Panc1 (cell line): ENCODE data around the gene DCLK2.

Experiments
- POLR2AphosphoS5 ChIP-seq: IDR thresholded peaks from 2 replicates; pipeline ENCODE4 v1.6.1; 2012; ENCODE audit warnings: mild to moderate bottlenecking, low read depth, low read length, moderate library complexity
- TF ChIP-seq, protein P1 (sequence below): fragments of 450-650 bp; IDR thresholded peaks from 2 replicates; pipeline ENCODE4 v1.5.1; 2017; ENCODE audit warnings: mild to moderate bottlenecking

DNA sequence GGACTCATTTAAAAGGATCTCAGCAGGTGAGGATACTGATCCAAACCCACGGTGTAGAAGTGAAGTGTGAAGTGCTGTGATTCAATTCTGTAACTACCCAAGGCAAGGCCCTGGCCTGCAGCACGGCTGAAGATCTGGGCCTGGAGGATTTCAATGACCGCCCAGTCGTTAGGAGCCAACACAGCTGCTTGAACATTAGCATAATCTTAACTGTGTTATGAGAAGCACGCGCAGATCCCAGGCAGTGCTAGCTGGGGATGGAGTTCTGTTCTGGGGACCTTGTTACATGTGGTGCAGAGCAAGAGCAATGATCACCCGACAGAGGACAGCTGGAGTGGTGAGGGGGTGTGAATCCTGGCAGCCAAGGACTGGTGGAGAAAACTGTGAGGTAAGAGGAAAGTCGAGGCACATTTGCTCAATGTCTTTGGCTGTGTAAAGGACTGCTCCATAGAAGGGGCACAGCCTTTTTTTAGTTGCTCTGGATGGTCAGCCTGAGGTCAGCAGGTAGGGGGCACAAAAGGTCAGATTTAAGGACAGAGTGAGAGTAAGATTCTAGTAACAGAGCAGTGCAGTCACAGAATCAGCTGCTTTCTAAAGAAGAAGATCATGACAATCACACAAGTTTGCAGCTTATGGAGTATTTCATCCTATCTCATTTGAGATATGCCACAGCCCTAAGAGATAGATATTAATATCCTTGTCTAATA, 181.8 kb downstream of the DCLK2 start:
- no peak for TF ChIP-seq POLR2AphosphoS5
- TF ChIP-seq, protein P1, sequence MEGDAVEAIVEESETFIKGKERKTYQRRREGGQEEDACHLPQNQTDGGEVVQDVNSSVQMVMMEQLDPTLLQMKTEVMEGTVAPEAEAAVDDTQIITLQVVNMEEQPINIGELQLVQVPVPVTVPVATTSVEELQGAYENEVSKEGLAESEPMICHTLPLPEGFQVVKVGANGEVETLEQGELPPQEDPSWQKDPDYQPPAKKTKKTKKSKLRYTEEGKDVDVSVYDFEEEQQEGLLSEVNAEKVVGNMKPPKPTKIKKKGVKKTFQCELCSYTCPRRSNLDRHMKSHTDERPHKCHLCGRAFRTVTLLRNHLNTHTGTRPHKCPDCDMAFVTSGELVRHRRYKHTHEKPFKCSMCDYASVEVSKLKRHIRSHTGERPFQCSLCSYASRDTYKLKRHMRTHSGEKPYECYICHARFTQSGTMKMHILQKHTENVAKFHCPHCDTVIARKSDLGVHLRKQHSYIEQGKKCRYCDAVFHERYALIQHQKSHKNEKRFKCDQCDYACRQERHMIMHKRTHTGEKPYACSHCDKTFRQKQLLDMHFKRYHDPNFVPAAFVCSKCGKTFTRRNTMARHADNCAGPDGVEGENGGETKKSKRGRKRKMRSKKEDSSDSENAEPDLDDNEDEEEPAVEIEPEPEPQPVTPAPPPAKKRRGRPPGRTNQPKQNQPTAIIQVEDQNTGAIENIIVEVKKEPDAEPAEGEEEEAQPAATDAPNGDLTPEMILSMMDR: no peak
